ENCODE measurements around the gene NTSR2. TPM values are rescaled to one million over a fixed set of nuclear protein-coding genes. Genes with fewer than 3 reads are reported as not detected.

Gene NTSR2
- total and polyA plus RNA-seq, 5 donors, result 0.15 to 0.16 TPM; not detected in 3

GRCh38 chr2:11698009-11698922 is 28.3 kb upstream of the NTSR2 start:
- Histone ChIP-seq H3K27me3 (ENCODE audit: control insufficient read depth, insufficient read depth) (no peaks in the 10 kb centered on the region), H3K9me3 (ENCODE audit: control insufficient read depth, low read length) (no peaks in the 10 kb centered on the region), H3K4me1 (ENCODE audit: control insufficient read depth, insufficient read depth, low read length) (peaks cover 8% of the 10 kb centered on the region), H3K27ac (ENCODE audit: low read length) (peak overlapping the region; percentile 27), H3K4me3 (ENCODE audit: low read length) (no peak overlapping the region)
- intact Hi-C loops (cut with DNase I), result loop anchor here in 2 of 4 donors (5.0 kb wide), 2 partner anchors 44 to 79 kb away; no protein-coding TSS in a partner anchor
- ATAC-seq (peak; percentile 76 to 91), DNase-seq (peak; percentile 75 to 83 (median 79))
- WGBS, result 45% methylated on average over 24 of the region's 24 CpGs

GRCh38 chr2:11697103-11697871 is 27.3 kb upstream of the NTSR2 start:
- Histone ChIP-seq H3K4me3 (ENCODE audit: low read length) (no peak overlapping the region), H3K27ac (ENCODE audit: low read length) (peak overlapping the region; percentile 27), H3K9me3 (ENCODE audit: control insufficient read depth, low read length) (no peaks in the 10 kb centered on the region), H3K4me1 (ENCODE audit: control insufficient read depth, insufficient read depth, low read length) (peaks cover 8% of the 10 kb centered on the region), H3K27me3 (ENCODE audit: control insufficient read depth, insufficient read depth) (no peaks in the 10 kb centered on the region)
- ATAC-seq, result peak; percentile 4 to 43
- peak in 2 of 3 donors; percentile 72 to 75 for DNase-seq
- intact Hi-C loops (cut with DNase I), result loop anchor here in 2 of 4 donors (5.0 kb wide), 2 partner anchors 45 to 80 kb away; no protein-coding TSS in a partner anchor
- 51% methylated on average over 16 of the region's 16 CpGs for WGBS

GRCh38 chr2:11696736-11697102 is 26.7 kb upstream of the NTSR2 start:
- Histone ChIP-seq H3K4me3 (ENCODE audit: low read length) (no peak overlapping the region), H3K27ac (ENCODE audit: low read length) (no peak overlapping the region), H3K9me3 (ENCODE audit: control insufficient read depth, low read length) (no peaks in the 10 kb centered on the region), H3K4me1 (ENCODE audit: control insufficient read depth, insufficient read depth, low read length) (peaks cover 8% of the 10 kb centered on the region), H3K27me3 (ENCODE audit: control insufficient read depth, insufficient read depth) (no peaks in the 10 kb centered on the region)
- WGBS, result 73% methylated on average over 9 of the region's 9 CpGs
- DNase-seq, result peak in 1 of 3 donors; percentile 16
- intact Hi-C loops (cut with DNase I), result loop anchor here in 2 of 4 donors (5.0 kb wide), 2 partner anchors 46 to 81 kb away; no protein-coding TSS in a partner anchor
- ATAC-seq, result no peak

- Histone ChIP-seq H3K9me3 (ENCODE audit: control insufficient read depth, low read length) (no peaks in the 10 kb centered on the region), H3K4me1 (ENCODE audit: control insufficient read depth, insufficient read depth, low read length) (peaks cover 8% of the 10 kb centered on the region), H3K4me3 (ENCODE audit: low read length) (no peak overlapping the region), H3K27ac (ENCODE audit: low read length) (no peak overlapping the region), H3K27me3 (ENCODE audit: control insufficient read depth, insufficient read depth) (no peaks in the 10 kb centered on the region)
- WGBS, result 94% methylated on average over 2 of the region's 2 CpGs
- DNase-seq, result no peak
- intact Hi-C loops (cut with DNase I), result loop anchor here in 2 of 4 donors (5.0 kb wide), 2 partner anchors 47 to 82 kb away; no protein-coding TSS in a partner anchor
- ATAC-seq, result no peak
Measured at GRCh38 chr2:11695576-11695975, 25.6 kb upstream of the NTSR2 start.

GRCh38 chr2:11692966-11693521 is 23.0 kb upstream of the NTSR2 start:
- H3K4me3 ChIP-seq (ENCODE audit: low read length), result no peak overlapping the region
- no peaks in the 10 kb centered on the region for H3K27me3 ChIP-seq (ENCODE audit: control insufficient read depth, insufficient read depth)
- DNase-seq (peak in 2 of 3 donors; percentile 38 to 70), ATAC-seq (peak; percentile 52 to 67)
- WGBS, result 16% methylated on average over 9 of the region's 9 CpGs
- H3K27ac ChIP-seq (ENCODE audit: low read length), result no peak overlapping the region
- H3K9me3 ChIP-seq (ENCODE audit: control insufficient read depth, low read length), result no peaks in the 10 kb centered on the region
- intact Hi-C loops (cut with DNase I), result loop anchor here in 1 of 4 donors (2.0 kb wide), 1 partner anchor 86 kb away; no protein-coding TSS in a partner anchor
- peaks cover 8% of the 10 kb centered on the region for H3K4me1 ChIP-seq (ENCODE audit: control insufficient read depth, insufficient read depth, low read length)

- WGBS, result 83% methylated on average over 5 of the region's 5 CpGs
- Histone ChIP-seq H3K27me3 (ENCODE audit: control insufficient read depth, insufficient read depth) (no peaks in the 10 kb centered on the region), H3K4me1 (ENCODE audit: control insufficient read depth, insufficient read depth, low read length) (no peaks in the 10 kb centered on the region), H3K9me3 (ENCODE audit: control insufficient read depth, low read length) (no peaks in the 10 kb centered on the region), H3K4me3 (ENCODE audit: low read length) (no peak overlapping the region), H3K27ac (ENCODE audit: low read length) (no peak overlapping the region)
- ATAC-seq (no peak), DNase-seq (peak in 1 of 3 donors; percentile 25)
- intact Hi-C loops (cut with DNase I), result no loop called here
Measured at GRCh38 chr2:11691076-11691660, 21.2 kb upstream of the NTSR2 start.

GRCh38 chr2:11688222-11689069 is 18.5 kb upstream of the NTSR2 start:
- peak overlapping the region; percentile 13 for H3K4me3 ChIP-seq (ENCODE audit: low read length)
- H3K27me3 ChIP-seq (ENCODE audit: control insufficient read depth, insufficient read depth), result no peaks in the 10 kb centered on the region
- 6% methylated on average over 23 of the region's 23 CpGs for WGBS
- ATAC-seq (peak; percentile 81 to 89), DNase-seq (peak; percentile 85 to 93 (median 93))
- H3K9me3 ChIP-seq (ENCODE audit: control insufficient read depth, low read length), result no peaks in the 10 kb centered on the region
- H3K4me1 ChIP-seq (ENCODE audit: control insufficient read depth, insufficient read depth, low read length), result no peaks in the 10 kb centered on the region
- intact Hi-C loops (cut with DNase I), result loop anchor here (2.0 to 10.0 kb wide), 5 partner anchors 88 to 214 kb away; no protein-coding TSS in a partner anchor
- peak overlapping the region; percentile 22 for H3K27ac ChIP-seq (ENCODE audit: low read length)

- DNase-seq (peak in 1 of 3 donors; percentile 60), ATAC-seq (peak; percentile 3 to 7)
- Histone ChIP-seq H3K9me3 (ENCODE audit: control insufficient read depth, low read length) (no peaks in the 10 kb centered on the region), H3K4me3 (ENCODE audit: low read length) (no peak overlapping the region), H3K27ac (ENCODE audit: low read length) (no peak overlapping the region), H3K4me1 (ENCODE audit: control insufficient read depth, insufficient read depth, low read length) (no peaks in the 10 kb centered on the region), H3K27me3 (ENCODE audit: control insufficient read depth, insufficient read depth) (no peaks in the 10 kb centered on the region)
- intact Hi-C loops (cut with DNase I), result loop anchor here (2.0 to 10.0 kb wide), 5 partner anchors 89 to 213 kb away; no protein-coding TSS in a partner anchor
- 67% methylated on average over 9 of the region's 9 CpGs for WGBS
Measured at GRCh38 chr2:11687736-11688135, 17.7 kb upstream of the NTSR2 start.

GRCh38 chr2:11685906-11686470 is 16.0 kb upstream of the NTSR2 start:
- ATAC-seq, result no peak

More at GRCh38 chr2:11685906-11686470, 16.0 kb upstream of the NTSR2 start:
- Histone ChIP-seq H3K9me3 (ENCODE audit: control insufficient read depth, low read length) (no peaks in the 10 kb centered on the region), H3K27ac (ENCODE audit: low read length) (no peak overlapping the region), H3K27me3 (ENCODE audit: control insufficient read depth, insufficient read depth) (no peaks in the 10 kb centered on the region), H3K4me1 (ENCODE audit: control insufficient read depth, insufficient read depth, low read length) (no peaks in the 10 kb centered on the region), H3K4me3 (ENCODE audit: low read length) (no peak overlapping the region)
- WGBS, result 93% methylated on average over 10 of the region's 10 CpGs
- intact Hi-C loops (cut with DNase I), result loop anchor here in 3 of 4 donors (5.0 to 10.0 kb wide), 3 partner anchors 91 to 211 kb away; no protein-coding TSS in a partner anchor
- DNase-seq, result no peak
